HuH-7.5 (cell line): ENCODE results near the gene MAP2.

ENCODE experiments used
- DNase-seq: peaks from one replicate; pipeline ENCODE4 v3.0.0; 2011; ENCODE audit warnings: low spot score

Gene MAP2

GRCh38 chr2:209424199-209424701, 403 bp downstream of the MAP2 start:
- peak; percentile 10 for DNase-seq

- no peak for DNase-seq
These were observed 1.1 kb downstream of the MAP2 start for GRCh38 chr2:209424781-209425470.

- DNase-seq = peak; percentile 30
These were observed 1.7 kb downstream of the MAP2 start for GRCh38 chr2:209425471-209426071.

DNA sequence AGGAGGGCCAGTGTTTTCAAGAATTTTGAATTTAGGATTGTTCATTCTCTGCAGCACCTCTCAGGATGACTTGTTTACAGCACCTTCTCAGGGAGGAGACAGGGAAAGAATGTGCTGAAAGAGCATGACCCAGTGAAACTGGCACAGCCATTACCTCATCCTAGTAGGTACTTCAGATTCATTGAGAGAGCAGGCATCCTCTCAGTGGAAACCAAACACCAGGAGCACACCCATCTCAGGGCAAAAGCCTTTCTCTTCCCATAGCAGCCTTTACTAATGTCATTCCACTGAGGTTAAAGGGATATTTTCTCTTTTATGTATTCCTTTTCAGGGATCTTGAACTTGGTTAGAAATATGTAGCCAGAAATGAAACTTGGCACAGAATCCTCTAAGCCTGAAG, 2.6 kb downstream of the MAP2 start:
- DNase-seq = no peak

DNA sequence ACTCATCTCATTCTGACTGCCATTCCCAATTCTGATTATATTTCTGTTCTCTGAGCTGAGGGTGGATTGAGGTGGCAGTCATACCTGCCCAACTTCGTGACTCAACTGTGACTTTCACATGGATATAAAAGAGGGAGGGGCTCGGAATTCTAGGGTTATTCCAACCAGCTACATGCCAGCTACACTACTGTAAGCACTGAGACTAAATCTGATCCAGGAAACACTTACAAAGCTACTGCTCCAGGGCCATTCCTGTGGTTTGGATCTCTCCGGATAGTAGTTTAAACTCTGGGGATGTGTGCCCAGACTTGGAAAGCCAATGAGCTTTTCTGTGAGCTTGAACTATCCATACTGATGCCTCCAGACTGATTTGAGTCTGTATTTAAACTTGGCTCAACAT, 7.9 kb downstream of the MAP2 start:
- no peak for DNase-seq

GRCh38 chr2:209441541-209441940, 17.7 kb downstream of the MAP2 start:
- no peak for DNase-seq

DNA sequence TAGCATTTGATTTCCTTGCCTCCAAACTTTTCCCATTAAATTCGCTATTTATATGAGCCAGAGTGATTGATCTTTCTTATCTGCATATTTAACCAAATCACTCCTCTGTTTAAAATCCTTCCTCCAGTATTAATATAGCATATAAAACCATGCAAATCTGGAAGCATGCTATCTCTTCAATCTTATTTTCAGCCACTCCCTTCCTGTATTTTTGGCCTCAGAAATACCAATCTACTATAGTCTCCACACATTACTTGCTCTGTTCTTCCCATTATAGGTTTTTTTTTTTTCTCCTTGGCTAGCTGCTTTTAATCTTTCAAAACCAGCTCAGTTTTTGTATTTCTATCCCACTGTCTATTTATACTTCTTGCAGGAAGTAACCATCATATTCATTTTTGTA, 19.1 kb downstream of the MAP2 start:
- DNase-seq = no peak

GRCh38 chr2:209445485-209445884, 21.6 kb downstream of the MAP2 start:
- DNase-seq = no peak

- DNase-seq = no peak
These were observed 27.5 kb downstream of the MAP2 start for GRCh38 chr2:209451209-209451834.

DNA sequence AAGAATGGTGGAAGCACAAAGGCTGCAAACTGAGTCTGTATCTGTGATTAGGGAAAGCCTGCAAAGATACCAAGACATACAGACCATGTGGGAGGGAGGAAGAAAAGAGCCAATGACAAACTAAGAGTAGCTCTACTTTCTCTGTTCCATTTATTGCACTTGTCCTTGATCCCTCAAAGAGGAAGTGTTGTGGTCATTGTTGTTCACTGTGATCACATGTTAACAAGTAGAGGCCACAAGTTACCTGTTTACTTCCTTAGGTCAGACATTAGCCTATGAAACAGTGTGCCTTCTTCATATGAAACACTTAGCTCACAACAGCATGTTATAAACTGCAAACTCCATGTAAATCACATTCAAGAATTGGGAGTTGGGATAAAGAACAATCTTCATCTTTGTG, 32.6 kb downstream of the MAP2 start:
- DNase-seq = no peak

GRCh38 chr2:209458008-209458979, 34.4 kb downstream of the MAP2 start:
- no peak for DNase-seq

GRCh38 chr2:209459359-209459758, 35.5 kb downstream of the MAP2 start:
- DNase-seq = no peak

GRCh38 chr2:209460151-209460761, 36.4 kb downstream of the MAP2 start:
- no peak for DNase-seq

- no peak for DNase-seq
These were observed 39.4 kb downstream of the MAP2 start for GRCh38 chr2:209463226-209463625.

DNA sequence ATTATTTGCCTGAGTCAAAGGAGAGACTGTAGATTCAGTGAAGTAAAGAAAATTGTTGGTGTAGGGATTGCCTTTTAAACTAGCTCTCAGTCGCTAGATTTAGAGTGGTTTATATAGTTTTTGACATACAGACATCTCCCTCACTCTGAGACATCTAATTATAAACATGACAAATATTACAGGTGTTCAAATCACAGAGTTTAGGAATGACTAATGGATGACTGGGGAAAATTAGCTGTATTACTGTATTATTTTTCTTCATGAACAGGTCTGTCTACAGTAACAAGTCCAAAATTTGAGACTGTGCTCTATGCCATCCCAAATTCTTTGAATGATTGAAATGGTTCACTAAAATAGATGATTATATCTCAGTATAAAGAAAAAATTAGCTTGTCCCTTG, 40.0 kb downstream of the MAP2 start:
- no peak for DNase-seq

- DNase-seq = no peak
These were observed 45.0 kb downstream of the MAP2 start for GRCh38 chr2:209468846-209469245.

- DNase-seq = no peak
These were observed 45.6 kb downstream of the MAP2 start for GRCh38 chr2:209469481-209469880.

GRCh38 chr2:209470466-209470865, 46.6 kb downstream of the MAP2 start:
- no peak for DNase-seq

DNA sequence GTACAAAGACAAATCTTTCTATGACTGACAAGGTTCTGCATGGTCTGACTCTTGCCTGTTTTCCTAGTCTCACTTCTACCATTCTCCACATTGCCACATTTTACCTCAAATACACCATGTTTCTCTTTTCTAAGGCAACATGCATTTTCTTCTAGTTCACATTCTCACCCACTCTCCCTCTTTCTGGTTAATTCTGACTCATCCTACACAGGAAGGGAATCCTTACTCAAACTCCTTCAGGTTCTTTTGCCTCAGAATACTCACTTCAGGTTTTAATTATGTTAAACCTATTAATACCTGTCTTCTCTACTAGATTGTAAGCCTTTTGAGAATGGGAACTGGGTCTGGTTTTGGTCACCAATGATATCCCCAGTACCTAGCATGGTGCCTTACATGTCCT, 47.2 kb downstream of the MAP2 start:
- DNase-seq = no peak

DNA sequence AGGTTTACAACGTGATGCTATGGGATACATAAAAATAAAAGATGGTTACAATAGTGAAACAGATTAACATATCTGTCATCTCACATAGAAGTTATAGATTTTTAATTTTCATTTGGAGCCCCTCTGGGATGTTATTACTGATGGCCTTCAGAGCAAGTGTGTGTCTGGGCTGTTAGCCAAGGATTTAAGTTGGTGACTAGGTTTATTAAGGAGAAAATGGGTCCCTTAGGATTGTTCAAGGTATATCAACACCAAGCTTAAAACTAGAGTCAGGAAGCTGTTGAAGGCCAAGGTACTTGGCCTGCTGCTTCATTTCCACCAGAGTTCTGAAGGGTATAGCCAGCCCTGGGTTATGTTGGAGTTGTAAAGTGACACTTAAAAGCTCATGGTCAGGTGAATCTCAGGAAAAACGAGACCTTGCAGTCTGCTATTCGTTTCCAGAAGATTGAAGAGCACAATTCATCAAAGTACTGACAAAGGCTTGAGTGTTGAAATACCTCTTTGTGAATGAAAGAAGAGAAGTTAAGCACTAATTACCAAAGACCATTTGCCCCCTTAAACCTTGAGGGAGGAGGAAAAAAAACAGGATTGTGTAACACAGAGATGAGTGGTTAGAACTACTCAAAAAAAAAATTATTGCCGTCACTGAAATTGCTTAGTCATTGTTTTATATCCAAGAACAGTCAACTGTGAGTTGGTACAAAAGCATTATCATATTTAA, 48.4 kb downstream of the MAP2 start:
- no peak for DNase-seq

DNA sequence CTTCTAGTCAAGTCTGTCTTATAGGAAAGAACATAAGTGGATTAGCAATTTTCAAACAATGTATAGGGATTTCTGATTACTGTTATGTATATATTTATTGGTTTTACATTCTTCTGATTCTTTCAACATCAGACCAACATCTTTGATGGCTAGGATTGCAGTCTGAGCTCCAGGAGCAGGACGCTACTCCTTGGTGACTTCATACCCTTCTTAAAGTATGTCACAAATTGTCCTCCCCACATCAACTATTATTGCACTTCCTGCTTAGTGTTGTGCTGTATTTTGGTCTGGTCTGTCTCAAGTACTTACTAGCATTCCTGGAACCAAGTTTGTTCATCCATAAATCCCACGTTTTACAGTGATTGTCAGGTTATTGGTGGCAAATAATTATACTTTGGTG, 49.0 kb downstream of the MAP2 start:
- no peak for DNase-seq
